PC-9 (cell line): Measurements from ENCODE around the gene KLRK1. TPM values are rescaled to one million over a fixed set of nuclear protein-coding genes. Genes with fewer than 3 reads are reported as not detected.
"Not testable (repeated sequence)": the region's sequence is repeated elsewhere in the genome, so short reads cannot be mapped to it uniquely, and the experiment has no call there.

Source experiments
- BruUV-seq: library from RNA; stranded (reverse); fragments of 400-500 nt; replicated peaks from 2 replicates; lab custom pipeline; 2021; lab: Mats Ljungman, UMichigan
- CTCF ChIA-PET: fragments of 300-600 bp; sonication (Branson Sonifier 250); formaldehyde crosslinking; loops from one replicate; lab custom pipeline; 2022; ENCODE audit warnings: antibody characterized with exemption; lab: Charles Lee
- POLR2A ChIA-PET: fragments of 300-600 bp; sonication (Branson Sonifier 250); formaldehyde crosslinking; loops from one replicate; lab custom pipeline; 2022; ENCODE audit warnings: antibody characterized with exemption; ENCODE audit not compliant: unreplicated experiment; lab: Charles Lee
- DNase-seq, 2 experiments: peaks; one replicate each; pipeline versions ENCODE4 v3.0.0 to v3.0.0-alpha.2; 2015 to 2022; ENCODE audit warnings: mixed read lengths in 1 of 2
- H2AFZ ChIP-seq: fragments of 200-600 bp; sonication (generic); 2 replicates; pipeline ENCODE4 v1.8.1; 2017; ENCODE audit warnings: antibody characterized with exemption
- H3F3A ChIP-seq: fragments of 200-600 bp; sonication (generic); 2 replicates; pipeline ENCODE4 v1.8.1; 2017; ENCODE audit warnings: antibody characterized with exemption, mild to moderate bottlenecking, low read depth; ENCODE audit not compliant: insufficient read depth
- H3K27ac ChIP-seq: fragments of 200-600 bp; sonication (generic); 2 replicates; pipeline ENCODE4 v1.6.1; 2016; ENCODE audit warnings: mixed run types
- H3K27me3 ChIP-seq: fragments of 200-600 bp; sonication (generic); 2 replicates; pipeline ENCODE4 v1.6.1; 2016; ENCODE audit warnings: low read depth, mixed run types; ENCODE audit not compliant: insufficient read depth
- H3K36me3 ChIP-seq: fragments of 200-600 bp; sonication (generic); 2 replicates; pipeline ENCODE4 v1.6.1; 2016; ENCODE audit warnings: low read depth, mixed run types
- H3K4me1 ChIP-seq: fragments of 200-600 bp; sonication (generic); replicated peaks from 2 replicates; pipeline ENCODE4 v1.6.1; 2016; ENCODE audit warnings: mixed run types; ENCODE audit not compliant: insufficient read depth
- H3K4me2 ChIP-seq: fragments of 200-600 bp; sonication (generic); 2 replicates; pipeline ENCODE4 v1.6.1; 2017; ENCODE audit warnings: mixed run types
- H3K4me3 ChIP-seq: fragments of 200-600 bp; sonication (generic); 2 replicates; pipeline ENCODE4 v1.6.1; 2016; ENCODE audit warnings: mixed run types
- H3K79me2 ChIP-seq: fragments of 200-600 bp; sonication (generic); 2 replicates; pipeline ENCODE4 v1.6.1; 2017; ENCODE audit warnings: low read depth, mixed run types
- H3K9me2 ChIP-seq: fragments of 200-600 bp; sonication (generic); 2 replicates; pipeline ENCODE4 v1.8.1; 2017; ENCODE audit warnings: mild to moderate bottlenecking; ENCODE audit not compliant: insufficient read depth
- H3K9me3 ChIP-seq: fragments of 200-600 bp; sonication (generic); 2 replicates; pipeline ENCODE4 v1.8.1; 2016; ENCODE audit warnings: low read depth; ENCODE audit not compliant: insufficient read depth
- H4K20me1 ChIP-seq: fragments of 200-600 bp; sonication (generic); 2 replicates; pipeline ENCODE4 v1.8.1; 2017; ENCODE audit not compliant: insufficient read depth
- CTCF ChIP-seq: fragments of 200-600 bp; sonication (generic); conservative IDR thresholded peaks from 2 replicates; pipeline ENCODE4 v1.6.1; 2017; ENCODE audit warnings: mixed run types, antibody characterized with exemption, mild to moderate bottlenecking, moderate library complexity
- EZH2 ChIP-seq: fragments of 200-600 bp; sonication (generic); IDR thresholded peaks from 2 replicates; pipeline ENCODE4 v1.8.0; 2017; ENCODE audit warnings: antibody characterized with exemption, low read depth
- intact Hi-C: fragments of 100-400 bp; cut with micrococcal nuclease; formaldehyde crosslinking; loops from one replicate; pipeline ENCODE4 v1.10.0; 2022; ENCODE audit not compliant: unreplicated experiment
- total RNA-seq: library from RNA; stranded (reverse); gene quantifications from 2 replicates; pipeline ENCODE4 v1.2.3, GENCODE V29; 2021

The KLRK1 gene
- total RNA-seq, 1 experiment from 2014 or later = not detected

DNA sequence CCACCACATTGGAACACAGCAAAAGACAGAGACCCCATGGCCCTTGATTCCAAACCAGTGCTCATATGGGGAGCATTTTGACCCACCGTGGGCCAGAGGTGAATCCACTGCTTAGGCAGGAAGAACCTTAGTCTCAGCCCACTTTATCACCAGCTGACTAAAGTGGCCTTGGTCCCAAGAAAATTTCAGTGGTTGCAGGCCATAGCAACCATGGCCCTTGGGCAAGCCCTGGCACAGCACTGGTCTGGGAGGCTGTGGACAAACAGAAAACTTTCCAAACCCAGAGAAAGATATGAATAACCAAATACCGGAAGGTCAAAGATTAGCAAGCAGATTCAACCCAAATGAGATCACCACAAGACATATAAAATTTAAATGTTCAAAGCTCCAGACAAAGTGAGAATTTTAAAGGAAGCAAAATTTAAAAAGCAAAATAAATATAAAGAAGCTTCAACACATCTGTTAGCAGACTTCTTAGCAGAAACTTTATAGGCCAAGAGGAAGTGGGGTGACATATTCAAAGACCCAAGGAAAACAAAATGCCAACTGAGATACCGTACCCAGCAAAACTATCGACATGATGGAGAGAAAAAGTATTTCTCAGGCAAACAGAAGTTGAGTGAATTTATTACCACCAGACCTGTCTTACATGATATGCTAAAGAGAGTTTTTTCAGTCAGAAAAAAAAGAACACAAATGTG, 7.8 kb downstream of the KLRK1 start:
- ChIA-PET POLR2A (no interaction called here), CTCF (no interaction called here)
- Histone ChIP-seq H4K20me1 (no peaks in the 10 kb centered on the region), H3K4me1 (no peaks in the 10 kb centered on the region), H3K9me2 (0 out of 2 replicates have a peak, but pooled peaks cover 8% of the 10 kb centered on the region), H3K27me3 (no peaks in the 10 kb centered on the region), H3K4me3 (no peak overlapping the region), H3K4me2 (no peak overlapping the region), H3K36me3 (no peaks in the 10 kb centered on the region), H3K79me2 (no peaks in the 10 kb centered on the region), H3K9me3 (peaks cover 3% of the 10 kb centered on the region; the same call in 1 of the 2 replicates), H2AFZ (no peak overlapping the region), H3K27ac (no peak overlapping the region), H3F3A (no peaks in the 10 kb centered on the region)
- no TSS peak for BruUV-seq
- TF ChIP-seq EZH2 (no peak), CTCF (no peak)
- intact Hi-C loops = no loop called here
- DNase-seq = no peak

DNA sequence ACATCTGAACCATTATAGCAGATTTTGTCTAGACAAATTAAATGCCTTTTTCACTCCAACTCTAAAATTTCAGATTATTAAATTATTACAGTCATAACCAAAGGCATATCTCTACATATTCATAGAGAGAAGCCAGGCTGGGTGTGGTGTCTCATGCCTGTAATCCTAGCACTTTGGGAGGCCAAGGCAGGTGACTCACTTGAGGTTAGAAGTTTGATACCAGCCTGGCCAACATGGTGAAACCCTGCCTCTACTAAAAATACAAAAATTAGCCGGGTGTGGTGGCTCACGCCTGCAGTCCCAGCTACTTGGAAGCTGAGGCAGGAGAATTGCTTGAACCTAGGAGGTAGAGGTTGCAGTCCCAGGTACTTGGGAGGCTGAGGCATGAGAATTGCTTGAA, 11.1 kb downstream of the KLRK1 start:
- BruUV-seq, H3K4me3 ChIP-seq, POLR2A ChIA-PET, H3K9me3 ChIP-seq, intact Hi-C loops, DNase-seq, H3K79me2 ChIP-seq, CTCF ChIA-PET, H3K36me3 ChIP-seq, H3K27me3 ChIP-seq, H3F3A ChIP-seq, H3K4me1 ChIP-seq, H3K27ac ChIP-seq, H3K9me2 ChIP-seq, H3K4me2 ChIP-seq, H2AFZ ChIP-seq, H4K20me1 ChIP-seq: not testable (repeated sequence)

DNA sequence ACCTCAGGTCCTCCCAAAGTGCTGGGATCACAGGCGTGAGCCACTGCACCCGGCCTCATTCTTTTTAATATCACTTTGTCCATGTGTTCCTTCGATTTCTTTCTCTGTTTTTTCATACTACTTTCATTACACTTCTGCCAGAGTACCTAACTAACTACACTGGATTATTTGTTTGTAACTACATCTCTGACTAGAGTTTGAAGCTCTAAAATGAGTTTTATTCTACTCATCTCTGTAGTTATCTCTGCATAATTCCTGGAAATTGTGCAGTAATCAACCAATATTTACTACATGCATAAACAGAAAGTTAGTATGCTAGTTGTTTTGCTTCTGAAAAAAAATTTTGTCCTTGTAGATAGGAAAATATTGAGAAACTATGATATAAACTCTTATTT, 15.2 kb downstream of the KLRK1 start:
- no peak overlapping the region for H3K27ac ChIP-seq
- intact Hi-C loops = no loop called here
- no peaks in the 10 kb centered on the region for H3F3A ChIP-seq
- H3K27me3 ChIP-seq = no peaks in the 10 kb centered on the region
- ChIA-PET POLR2A (no interaction called here), CTCF (no interaction called here)
- TF ChIP-seq EZH2 = no peak
- TF ChIP-seq CTCF = no peak
- no peaks in the 10 kb centered on the region for H3K9me3 ChIP-seq
- H4K20me1 ChIP-seq = no peaks in the 10 kb centered on the region
- H3K4me3 ChIP-seq = no peak overlapping the region
- H3K9me2 ChIP-seq = 0 out of 2 replicates have a peak, but pooled peaks cover 8% of the 10 kb centered on the region
- no peaks in the 10 kb centered on the region for H3K36me3 ChIP-seq
- BruUV-seq = no TSS peak
- no peak overlapping the region for H2AFZ ChIP-seq
- no peak for DNase-seq
- no peaks in the 10 kb centered on the region for H3K4me1 ChIP-seq
- H3K4me2 ChIP-seq = no peak overlapping the region
- no peaks in the 10 kb centered on the region for H3K79me2 ChIP-seq

- Histone ChIP-seq H3K27ac (no peak overlapping the region), H3K36me3 (no peaks in the 10 kb centered on the region), H3K4me3 (no peak overlapping the region), H2AFZ (no peak overlapping the region), H3K79me2 (no peaks in the 10 kb centered on the region), H3K4me1 (no peaks in the 10 kb centered on the region), H3K27me3 (no peaks in the 10 kb centered on the region), H3F3A (no peaks in the 10 kb centered on the region), H4K20me1 (no peaks in the 10 kb centered on the region), H3K4me2 (no peak overlapping the region), H3K9me3 (no peaks in the 10 kb centered on the region), H3K9me2 (0 out of 2 replicates have a peak, but pooled peaks cover 4% of the 10 kb centered on the region)
- no peak for DNase-seq
- TF ChIP-seq CTCF (no peak), EZH2 (no peak)
- intact Hi-C loops = no loop called here
- BruUV-seq = no TSS peak
- POLR2A ChIA-PET = no interaction called here
- CTCF ChIA-PET = no interaction called here
Measured at GRCh38 chr12:10372559-10372958, 17.3 kb downstream of the KLRK1 start.

GRCh38 chr12:10371893-10372535, 17.8 kb downstream of the KLRK1 start:
- H2AFZ ChIP-seq, H3K4me1 ChIP-seq, H3K4me3 ChIP-seq, H3K9me3 ChIP-seq, H3F3A ChIP-seq, POLR2A ChIA-PET, DNase-seq, BruUV-seq, H3K27me3 ChIP-seq, CTCF ChIA-PET, H3K9me2 ChIP-seq, H3K36me3 ChIP-seq, intact Hi-C loops, H3K4me2 ChIP-seq, H4K20me1 ChIP-seq, H3K79me2 ChIP-seq, H3K27ac ChIP-seq: not testable (repeated sequence)
